Prostate gland (tissue), 2 donors: ENCODE measurements around the gene ZNF132.

Source experiments
- POLR2A ChIP-seq: fragments of 450-650 bp; IDR thresholded peaks from one replicate; pipeline ENCODE4 v1.6.1; 2016; ENCODE audit warnings: antibody characterized with exemption, mild to moderate bottlenecking
- TF ChIP-seq, protein P1 (sequence below), 4 experiments: fragments of 200-600 bp in 2 of 4; fragments of 450-650 bp in 2 of 4; sonication (generic) in 2 of 4; IDR thresholded peaks; 1 replicate in 3 of 4; 2 replicates in 1 of 4; pipeline ENCODE4 v1.5.1; 2016 to 2019; ENCODE audit warnings: antibody characterized with exemption in 4 of 4, mild to moderate bottlenecking in 2 of 4, moderate library complexity in 2 of 4

DNA sequence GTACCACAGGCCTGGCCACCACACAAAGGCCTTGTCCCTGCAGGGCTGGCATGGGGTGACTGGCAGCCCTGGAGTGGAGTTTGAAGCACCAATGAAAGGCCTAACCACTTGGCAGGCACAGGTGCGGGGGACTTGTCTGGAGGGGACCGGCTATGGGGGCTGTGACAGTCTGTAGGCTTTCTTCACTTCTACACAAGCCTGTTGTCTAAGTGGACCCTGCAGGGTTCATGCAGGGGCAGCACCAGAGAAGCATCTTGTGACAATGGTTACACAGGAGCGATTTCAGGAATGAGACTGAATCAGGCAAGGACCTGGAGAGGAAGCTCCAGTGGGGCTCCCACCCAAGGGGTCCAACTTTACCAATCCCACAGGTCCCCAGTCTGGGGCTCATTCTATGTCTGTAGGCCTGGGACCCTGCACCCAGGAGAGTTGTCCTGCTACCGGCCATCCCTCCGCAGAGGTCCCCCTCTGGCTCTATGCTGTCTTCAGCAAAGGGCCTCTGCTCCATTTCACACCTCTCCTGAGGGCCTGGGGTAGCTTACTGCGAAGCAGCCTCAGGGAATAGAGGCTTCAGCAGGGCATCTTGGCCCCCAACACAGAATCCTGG lies 56.9 kb downstream of the ZNF132 start:
- TF ChIP-seq, protein P1, sequence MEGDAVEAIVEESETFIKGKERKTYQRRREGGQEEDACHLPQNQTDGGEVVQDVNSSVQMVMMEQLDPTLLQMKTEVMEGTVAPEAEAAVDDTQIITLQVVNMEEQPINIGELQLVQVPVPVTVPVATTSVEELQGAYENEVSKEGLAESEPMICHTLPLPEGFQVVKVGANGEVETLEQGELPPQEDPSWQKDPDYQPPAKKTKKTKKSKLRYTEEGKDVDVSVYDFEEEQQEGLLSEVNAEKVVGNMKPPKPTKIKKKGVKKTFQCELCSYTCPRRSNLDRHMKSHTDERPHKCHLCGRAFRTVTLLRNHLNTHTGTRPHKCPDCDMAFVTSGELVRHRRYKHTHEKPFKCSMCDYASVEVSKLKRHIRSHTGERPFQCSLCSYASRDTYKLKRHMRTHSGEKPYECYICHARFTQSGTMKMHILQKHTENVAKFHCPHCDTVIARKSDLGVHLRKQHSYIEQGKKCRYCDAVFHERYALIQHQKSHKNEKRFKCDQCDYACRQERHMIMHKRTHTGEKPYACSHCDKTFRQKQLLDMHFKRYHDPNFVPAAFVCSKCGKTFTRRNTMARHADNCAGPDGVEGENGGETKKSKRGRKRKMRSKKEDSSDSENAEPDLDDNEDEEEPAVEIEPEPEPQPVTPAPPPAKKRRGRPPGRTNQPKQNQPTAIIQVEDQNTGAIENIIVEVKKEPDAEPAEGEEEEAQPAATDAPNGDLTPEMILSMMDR (IDR thresholded peaks at IDR 0.05): no peak
- no peak for TF ChIP-seq POLR2A
